A549 treated with AZD9567 at 1 μM for 4 hours (cell line): ENCODE data around the gene TAOK2. TPM values are rescaled to one million over a fixed set of nuclear protein-coding genes. Genes with fewer than 3 reads are reported as not detected.

Experiments used
- total RNA-seq: library from RNA; stranded (reverse); fragments of 200-300 nt; extraction: Qiagen RNA extraction; gene quantifications from 5 replicates; pipeline ENCODE4 v1.2.3, GENCODE V29; 2022; ENCODE audit not compliant: insufficient read depth

TAOK2 gene
- total RNA-seq = 23.1 to 35.4 TPM (median 34.5 TPM) in 5 replicates

GRCh38 chr16:29973384-29974246, at the start of gene TAOK2:
TAOK2 (plus strand) TSS chr16:29973868; CDS start chr16:29977773, 3,905 bp downstream.

DNA sequence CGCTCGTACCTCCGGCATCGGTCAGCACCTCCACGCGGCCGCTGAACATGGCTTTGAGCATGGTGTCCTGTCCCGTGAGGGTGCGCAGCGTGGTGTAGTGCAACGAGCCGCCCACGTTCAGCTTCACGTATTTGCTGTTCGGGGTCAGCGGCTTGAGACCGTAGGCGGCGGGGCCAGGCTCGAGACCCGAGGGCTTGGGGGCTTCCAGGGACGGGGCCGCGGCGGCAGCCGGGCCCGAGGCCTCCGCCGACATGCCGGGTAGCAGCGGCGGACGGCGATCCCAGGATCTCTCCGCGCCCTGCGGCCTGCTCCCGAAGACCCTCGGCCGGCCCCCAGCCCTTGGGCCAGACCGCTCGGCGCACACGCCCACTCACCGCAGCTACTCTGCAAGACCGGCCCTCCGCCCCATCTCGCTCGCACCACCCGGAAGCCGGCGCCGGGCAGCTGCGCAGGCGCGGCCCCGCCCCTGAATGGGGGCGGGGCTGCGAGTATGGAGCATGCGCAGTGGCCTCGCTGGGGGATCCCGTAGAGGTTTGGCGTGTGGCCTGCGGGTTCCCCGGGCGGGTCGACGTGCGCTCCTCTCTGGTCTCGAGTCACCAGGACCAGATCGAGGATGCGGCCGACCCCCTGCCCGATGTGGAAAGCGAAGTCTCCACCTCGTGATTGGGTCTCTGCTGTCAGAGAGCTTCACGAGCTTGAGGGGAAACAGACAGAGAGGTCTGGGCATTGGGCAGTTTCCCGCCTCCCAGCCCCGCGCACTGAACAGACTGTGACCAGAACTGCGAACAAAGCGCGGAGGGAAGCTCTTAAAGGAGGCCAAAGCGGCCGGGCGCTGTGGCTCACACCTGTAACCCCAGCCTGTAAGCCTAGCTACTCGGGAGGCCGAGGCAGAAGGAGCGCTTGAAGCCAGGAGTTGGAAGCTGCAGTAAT, 47.6 kb upstream of the TAOK2 start, which contains the start of gene KCTD13:
Gene KCTD13 (minus strand): TSS at position 446 of the 930 bp plus-strand sequence. CDS start 193 bp downstream, at position 253.

DNA sequence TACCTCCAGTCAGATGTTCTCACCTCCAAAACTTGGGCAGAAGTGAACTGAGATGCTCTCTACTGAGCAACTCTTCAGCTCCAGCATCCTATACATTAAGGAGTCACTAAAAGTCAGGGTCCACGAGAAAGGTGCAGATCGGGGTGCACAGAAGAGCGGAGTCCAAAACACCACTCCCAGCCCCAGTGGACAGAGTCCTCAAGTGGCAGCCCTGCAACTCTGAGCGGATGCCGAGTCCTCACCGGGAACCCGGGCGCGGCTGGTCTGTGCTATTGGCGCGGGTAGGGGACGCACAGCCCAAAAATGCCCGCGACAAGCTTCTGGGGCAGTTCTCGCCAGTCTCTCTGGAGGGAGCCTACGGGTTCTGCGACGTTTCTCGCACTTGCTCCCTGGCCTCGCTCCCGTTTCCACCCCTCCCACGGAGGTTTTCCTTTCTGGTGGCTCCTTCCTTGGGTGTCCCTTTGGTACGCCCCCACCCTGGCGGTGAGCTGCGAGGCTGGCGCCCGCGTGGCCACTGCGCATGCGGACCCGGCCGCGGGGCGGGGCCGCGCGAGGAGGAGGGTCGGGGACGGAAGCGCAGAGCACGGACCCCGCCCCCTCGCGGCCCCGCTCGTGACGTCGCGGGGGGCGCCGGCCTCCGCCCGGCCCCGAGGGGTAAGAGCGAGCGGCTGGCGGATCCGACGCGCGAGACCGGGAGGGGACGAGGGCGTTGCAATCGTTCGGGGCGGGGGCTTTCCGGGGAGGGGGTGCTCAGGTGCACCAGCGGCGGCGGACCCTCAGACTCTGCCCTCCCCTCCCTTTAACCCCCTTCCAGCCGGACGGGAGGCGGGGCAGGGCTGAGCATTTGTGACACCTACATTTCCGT, 12.0 kb upstream of the TAOK2 start, which contains the start of gene TMEM219:
Gene TMEM219 (plus strand): TSS at position 601 of the 865 bp plus-strand sequence. CDS start 1,065 bp downstream, outside the sequence.

DNA sequence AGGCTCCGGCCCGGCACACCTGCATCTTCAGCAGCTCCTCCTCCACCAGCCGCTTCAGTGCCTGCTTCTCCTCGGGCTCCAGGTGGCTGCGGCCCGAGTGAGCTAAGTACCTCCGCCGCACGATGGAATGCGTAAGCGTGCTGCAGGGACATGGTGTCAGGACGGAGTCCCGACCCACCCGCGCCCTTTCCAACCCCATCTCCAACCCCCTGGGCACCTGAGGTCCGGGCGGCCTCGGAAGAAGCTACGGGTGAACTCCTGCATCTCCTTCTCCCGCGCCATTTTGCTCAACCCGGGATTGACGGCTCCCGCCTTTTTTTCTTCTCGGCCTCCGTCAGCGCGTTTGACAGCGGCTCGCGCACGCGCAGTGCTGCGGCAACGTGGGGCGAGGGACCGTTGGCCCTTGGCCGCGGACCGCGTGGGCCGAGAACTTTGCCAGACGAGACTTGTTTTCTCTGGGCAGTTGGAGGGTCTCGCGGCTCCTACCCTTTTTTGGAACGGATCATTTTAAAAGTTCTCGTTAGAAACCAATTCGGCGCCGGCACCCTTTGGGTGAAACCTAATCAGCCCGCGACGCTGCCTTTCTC, 21.7 kb downstream of the TAOK2 start, which contains the start of gene HIRIP3:
Gene HIRIP3 (minus strand): TSS at position 294 of the 587 bp plus-strand sequence. CDS start 12 bp downstream, at position 282.

DNA sequence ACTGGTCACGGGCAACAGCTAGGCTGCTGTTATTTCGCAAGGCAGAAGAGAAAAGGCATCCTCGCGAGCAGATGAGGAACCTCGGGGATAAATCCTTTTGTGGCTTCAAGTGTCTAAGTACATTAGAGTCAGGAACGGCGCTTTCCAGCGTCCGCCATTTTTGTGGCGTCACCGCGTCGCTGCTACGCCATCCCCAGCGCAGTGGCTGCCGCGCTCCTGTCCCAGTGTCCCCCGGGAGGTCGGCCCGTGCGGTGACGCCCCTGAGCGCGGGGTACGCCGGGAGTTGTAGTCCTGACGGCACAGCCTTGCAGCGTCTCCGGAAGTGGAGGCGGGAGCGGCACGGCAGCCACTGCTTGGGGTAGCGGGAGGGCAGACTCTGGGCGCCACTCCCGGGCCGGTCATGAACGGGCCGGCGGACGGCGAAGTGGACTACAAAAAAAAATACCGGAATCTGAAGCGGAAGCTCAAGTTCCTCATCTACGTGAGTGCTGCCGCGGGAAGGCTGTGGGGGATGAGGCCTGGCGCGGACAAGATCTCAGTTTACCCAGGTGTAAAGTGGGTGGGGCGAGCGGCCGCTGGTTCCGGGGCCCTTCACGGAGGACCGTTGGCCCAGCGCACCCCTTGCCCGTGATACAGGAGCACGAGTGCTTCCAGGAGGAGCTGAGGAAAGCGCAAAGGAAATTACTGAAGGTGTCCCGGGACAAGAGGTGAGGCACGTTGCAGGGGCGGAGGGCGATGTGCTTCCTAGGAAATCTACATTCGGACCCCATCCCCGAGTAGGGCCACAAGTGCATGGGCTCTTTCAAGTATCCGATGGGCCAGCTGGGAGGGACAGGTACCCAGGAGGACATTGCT, 22.5 kb downstream of the TAOK2 start, which contains the start of gene INO80E:
Gene INO80E (plus strand): TSS at position 331 of the 855 bp plus-strand sequence. CDS start 70 bp downstream, at position 401.

GRCh38 chr16:30010844-30011713, 37.4 kb downstream of the TAOK2 start, which contains the start of gene DOC2A:
DOC2A (minus strand) TSS chr16:30011027; CDS start chr16:30010222, 805 bp downstream.

GRCh38 chr16:30022887-30023286, 49.2 kb downstream of the TAOK2 start, which contains the start of gene C16orf92:
C16orf92 (plus strand) TSS chr16:30023198; CDS start chr16:30023341, 143 bp downstream.

GRCh38 chr16:30030841-30031413, 57.3 kb downstream of the TAOK2 start, which contains the start of gene TLCD3B:
TLCD3B (minus strand) TSS chr16:30031271; CDS start chr16:30030527, 744 bp downstream.

Other genes with a start within 250 kb of the TAOK2 start
- not detected in 5 replicates for gene C16orf54, start 227.9 kb upstream of the TAOK2 start, total RNA-seq
- not detected in 5 replicates for gene ZG16, start 195.6 kb upstream of the TAOK2 start, total RNA-seq
- 71.5 to 95.7 TPM (median 89.0 TPM) in 5 replicates for gene KIF22, start 183.1 kb upstream of the TAOK2 start, total RNA-seq
- 133 to 159 TPM (median 151 TPM) in 5 replicates for gene MAZ, start 167.3 kb upstream of the TAOK2 start, total RNA-seq
- 0.22 to 0.35 TPM (median 0.34 TPM) in 4 of 5 replicates, not detected in the other for gene PRRT2, start 161.7 kb upstream of the TAOK2 start, total RNA-seq
- 27.3 to 42.4 TPM (median 38.8 TPM) in 5 replicates for gene PAGR1, start 157.7 kb upstream of the TAOK2 start, total RNA-seq
- gene MVP, start 153.4 kb upstream of the TAOK2 start, total RNA-seq = 98.8 to 137 TPM (median 127 TPM) in 5 replicates
- 57.2 to 95.0 TPM (median 91.4 TPM) in 5 replicates for gene CDIPT, start 110.6 kb upstream of the TAOK2 start, total RNA-seq
- 15.8 to 21.0 TPM (median 20.6 TPM) in 5 replicates for gene SEZ6L2, start 74.3 kb upstream of the TAOK2 start, total RNA-seq
- 19.5 to 28.6 TPM (median 23.6 TPM) in 5 replicates for gene ASPHD1, start 73.4 kb upstream of the TAOK2 start, total RNA-seq
- 13.2 to 21.3 TPM (median 20.2 TPM) in 5 replicates for gene KCTD13, start 47.6 kb upstream of the TAOK2 start, total RNA-seq
- 80.6 to 98.0 TPM (median 93.6 TPM) in 5 replicates for gene TMEM219, start 11.8 kb upstream of the TAOK2 start, total RNA-seq
- 12.8 to 15.6 TPM (median 14.2 TPM) in 5 replicates for gene HIRIP3, start 21.7 kb downstream of the TAOK2 start, total RNA-seq
- gene INO80E, start 22.4 kb downstream of the TAOK2 start, total RNA-seq = 87.3 to 104 TPM (median 98.6 TPM) in 5 replicates
- 1.8 to 2.3 TPM (median 2.2 TPM) in 4 of 5 replicates, not detected in the other for gene DOC2A, start 37.2 kb downstream of the TAOK2 start, total RNA-seq
- not detected in 5 replicates for gene C16orf92, start 49.3 kb downstream of the TAOK2 start, total RNA-seq
- 0.25 to 0.43 TPM (median 0.38 TPM) in 4 of 5 replicates, not detected in the other for gene TLCD3B, start 57.4 kb downstream of the TAOK2 start, total RNA-seq
- gene ALDOA, start 91.9 kb downstream of the TAOK2 start, total RNA-seq = 1,612 to 1,913 TPM (median 1,799 TPM) in 5 replicates
- 138 to 146 TPM (median 142 TPM) in 5 replicates for gene PPP4C, start 102.1 kb downstream of the TAOK2 start, total RNA-seq
- gene TBX6, start 118.1 kb downstream of the TAOK2 start, total RNA-seq = 0.12 to 0.32 TPM (median 0.22 TPM) in 4 of 5 replicates, not detected in the other
- gene YPEL3, start 122.3 kb downstream of the TAOK2 start, total RNA-seq = 6.1 to 8.0 TPM (median 7.7 TPM) in 5 replicates
- 1.3 to 1.7 TPM (median 1.6 TPM) in 4 of 5 replicates, not detected in the other for gene GDPD3, start 139.7 kb downstream of the TAOK2 start, total RNA-seq
- 26.5 to 32.3 TPM (median 32.1 TPM) in 5 replicates for gene MAPK3, start 149.4 kb downstream of the TAOK2 start, total RNA-seq
- gene CORO1A, start 209.7 kb downstream of the TAOK2 start, total RNA-seq = 2.6 to 4.6 TPM (median 3.1 TPM) in 5 replicates
- gene BOLA2B, start 219.8 kb downstream of the TAOK2 start, total RNA-seq = 104 to 219 TPM (median 200 TPM) in 5 replicates
- gene SLX1A, start 220.0 kb downstream of the TAOK2 start, total RNA-seq = 7.2 to 29.2 TPM (median 20.1 TPM) in 5 replicates
- 5.6 to 28.8 TPM (median 7.8 TPM) in 5 replicates for gene SULT1A3, start 225.4 kb downstream of the TAOK2 start, total RNA-seq